Measurements from ENCODE around the gene PTPRZ1.

The PTPRZ1 gene

DNA sequence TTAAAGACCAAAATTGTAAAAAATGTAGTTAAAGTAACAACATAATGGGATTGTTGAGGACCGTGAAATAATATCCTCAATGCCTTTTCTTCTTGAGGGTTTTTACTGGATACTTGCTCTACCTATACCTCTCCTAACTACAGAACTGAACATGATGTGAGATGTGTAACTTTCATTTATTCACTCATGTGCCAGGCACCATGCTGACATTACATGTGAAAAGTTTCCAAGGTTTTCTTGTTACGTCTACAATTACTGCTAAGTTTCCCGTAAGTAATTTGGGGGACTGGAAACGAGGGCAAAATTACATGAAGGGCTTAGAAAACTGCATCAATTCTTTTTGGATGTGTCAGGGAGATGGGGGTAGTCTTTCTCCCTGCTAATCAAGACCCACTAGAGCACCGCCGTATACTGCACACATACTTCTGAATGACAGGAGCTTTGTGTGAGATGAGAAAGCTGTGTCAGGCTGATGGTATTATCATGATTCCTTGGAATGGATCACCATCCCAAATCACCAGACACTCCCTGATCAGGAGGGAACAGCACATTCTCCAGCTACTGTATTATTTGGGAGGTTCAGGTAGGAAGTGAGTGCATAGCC is 41.8 kb downstream of the PTPRZ1 start:
- TF ChIP-seq GATA2 (IDR thresholded peaks at IDR 0.05; ENCODE audit: low read depth, low read length) = no peak
- TF ChIP-seq GATA3 (IDR thresholded peaks at IDR 0.05; ENCODE audit: low read depth, low read length) = no peak

DNA sequence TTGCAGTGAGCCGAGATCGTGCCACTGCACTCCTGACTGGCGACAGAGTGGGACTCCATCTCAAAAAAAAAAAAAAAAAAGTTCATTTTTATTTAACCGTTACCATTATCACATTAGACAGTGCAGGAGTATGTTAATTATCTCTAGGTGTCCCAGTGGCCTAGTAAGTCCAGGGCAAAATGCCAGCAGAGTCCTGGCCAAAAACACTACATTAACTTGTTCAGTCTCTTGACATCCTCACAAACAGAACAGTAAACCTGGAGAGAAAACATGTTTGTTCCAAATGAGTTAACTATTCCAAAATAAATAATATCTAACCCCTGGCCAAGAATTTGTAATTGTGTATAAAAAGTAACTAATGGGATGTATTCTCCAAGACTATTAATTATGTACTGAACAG is 43.2 kb downstream of the PTPRZ1 start:
- TF ChIP-seq GATA2 (IDR thresholded peaks at IDR 0.05; ENCODE audit: low read depth, low read length) (no peak), GATA3 (IDR thresholded peaks at IDR 0.05; ENCODE audit: low read depth, low read length) (no peak)

GRCh38 chr7:121919986-121920385 is 47.0 kb downstream of the PTPRZ1 start:
- TF ChIP-seq GATA3 (IDR thresholded peaks at IDR 0.05; ENCODE audit: low read depth, low read length) (no peak), GATA2 (IDR thresholded peaks at IDR 0.05; ENCODE audit: low read depth, low read length) (no peak)

GRCh38 chr7:121924269-121925186 is 51.6 kb downstream of the PTPRZ1 start:
- TF ChIP-seq GATA2 (IDR thresholded peaks at IDR 0.05; ENCODE audit: low read depth, low read length) (no peak), GATA3 (IDR thresholded peaks at IDR 0.05; ENCODE audit: low read depth, low read length) (no peak)

DNA sequence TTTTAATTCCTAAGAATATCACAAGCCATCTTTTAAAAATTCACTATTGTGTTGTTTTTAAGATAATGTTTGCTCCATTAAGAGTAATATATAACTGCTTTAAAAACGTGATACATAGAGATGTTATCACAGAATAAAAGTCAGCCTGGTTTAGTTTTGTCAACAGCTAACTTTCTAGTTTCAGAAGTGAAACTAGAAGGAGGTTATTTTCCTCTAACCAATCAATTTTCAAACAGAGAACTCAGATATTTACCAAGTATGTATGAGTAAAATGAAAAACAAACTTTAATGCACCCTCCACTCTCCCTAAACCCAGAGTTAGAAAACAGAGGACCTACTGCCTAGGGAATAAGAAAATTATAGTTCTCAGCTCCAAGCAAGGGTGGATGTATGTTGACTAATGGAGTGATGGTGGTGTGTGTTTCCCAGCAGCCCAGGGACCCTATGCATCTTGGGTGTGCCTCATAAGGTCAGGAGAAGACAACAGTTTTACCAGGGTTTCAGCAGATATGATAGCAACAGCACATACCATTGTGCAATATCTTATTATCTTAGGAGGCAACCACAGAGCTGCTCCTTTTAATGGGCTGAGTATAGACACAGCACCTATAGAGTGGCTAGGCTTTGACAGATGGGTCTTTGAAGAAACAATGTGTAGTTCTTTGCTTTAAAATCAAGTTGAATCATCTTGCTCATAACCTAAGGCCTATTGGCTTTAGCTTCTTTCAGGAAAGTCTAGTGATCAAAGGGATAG is 58.4 kb downstream of the PTPRZ1 start:
- TF ChIP-seq GATA3 (IDR thresholded peaks at IDR 0.05; ENCODE audit: low read depth, low read length) (no peak), GATA2 (IDR thresholded peaks at IDR 0.05; ENCODE audit: low read depth, low read length) (no peak)

DNA sequence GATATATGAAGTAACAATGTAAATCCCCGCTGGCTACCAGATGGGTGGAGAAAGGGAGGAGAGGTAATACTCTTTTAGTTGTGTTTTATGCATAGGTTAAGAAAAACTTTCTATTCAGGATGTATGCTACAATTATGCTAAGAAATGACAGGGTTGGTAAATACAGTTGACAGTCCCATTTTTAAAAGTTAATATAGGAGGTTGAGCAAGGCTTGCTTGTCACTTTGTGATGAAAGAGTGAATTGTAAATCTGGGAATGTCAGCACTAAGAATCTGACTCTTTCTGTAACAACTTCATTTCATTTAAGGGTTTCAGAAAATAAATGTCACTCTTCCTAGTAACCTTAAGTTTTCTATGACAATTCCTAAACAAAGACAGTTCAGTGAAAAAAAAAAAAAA is 59.8 kb downstream of the PTPRZ1 start:
- TF ChIP-seq GATA3 (IDR thresholded peaks at IDR 0.05; ENCODE audit: low read depth, low read length) = no peak
- no peak for TF ChIP-seq GATA2 (IDR thresholded peaks at IDR 0.05; ENCODE audit: low read depth, low read length)

- TF ChIP-seq GATA3 (IDR thresholded peaks at IDR 0.05; ENCODE audit: low read depth, low read length) (no peak), GATA2 (IDR thresholded peaks at IDR 0.05; ENCODE audit: low read depth, low read length) (no peak)
Measured at GRCh38 chr7:121936951-121937623, 64.1 kb downstream of the PTPRZ1 start.

GRCh38 chr7:121938429-121938996 is 65.6 kb downstream of the PTPRZ1 start:
- TF ChIP-seq GATA3 (IDR thresholded peaks at IDR 0.05; ENCODE audit: low read depth, low read length) = no peak
- TF ChIP-seq GATA2 (IDR thresholded peaks at IDR 0.05; ENCODE audit: low read depth, low read length) = no peak

- TF ChIP-seq GATA2 (IDR thresholded peaks at IDR 0.05; ENCODE audit: low read depth, low read length) (no peak), GATA3 (IDR thresholded peaks at IDR 0.05; ENCODE audit: low read depth, low read length) (no peak)
Measured at GRCh38 chr7:121940918-121941317, 68.0 kb downstream of the PTPRZ1 start.

DNA sequence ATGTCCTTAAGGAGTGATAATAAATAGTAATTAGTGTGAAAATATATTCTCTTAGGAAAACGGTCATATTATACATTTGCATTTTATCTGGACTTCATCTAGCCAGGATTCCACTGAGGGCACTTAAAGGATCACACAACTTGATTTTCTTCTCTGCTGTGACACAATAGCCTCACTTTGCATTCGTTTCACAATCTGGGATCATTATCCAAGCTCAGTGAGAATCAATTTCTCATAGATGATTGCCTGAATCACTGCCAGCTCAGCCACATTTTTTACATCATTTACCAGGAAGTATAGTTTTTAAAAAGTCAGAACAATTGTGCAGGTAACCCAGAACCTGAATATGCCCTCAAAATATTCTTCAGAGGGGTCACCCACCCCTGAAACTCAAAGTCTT is 68.9 kb downstream of the PTPRZ1 start:
- no peak for TF ChIP-seq GATA3 (IDR thresholded peaks at IDR 0.05; ENCODE audit: low read depth, low read length)

- TF ChIP-seq GATA2 (IDR thresholded peaks at IDR 0.05; ENCODE audit: low read depth, low read length) (no peak), GATA3 (IDR thresholded peaks at IDR 0.05; ENCODE audit: low read depth, low read length) (no peak)
Measured at GRCh38 chr7:121945066-121945465, 72.1 kb downstream of the PTPRZ1 start.

DNA sequence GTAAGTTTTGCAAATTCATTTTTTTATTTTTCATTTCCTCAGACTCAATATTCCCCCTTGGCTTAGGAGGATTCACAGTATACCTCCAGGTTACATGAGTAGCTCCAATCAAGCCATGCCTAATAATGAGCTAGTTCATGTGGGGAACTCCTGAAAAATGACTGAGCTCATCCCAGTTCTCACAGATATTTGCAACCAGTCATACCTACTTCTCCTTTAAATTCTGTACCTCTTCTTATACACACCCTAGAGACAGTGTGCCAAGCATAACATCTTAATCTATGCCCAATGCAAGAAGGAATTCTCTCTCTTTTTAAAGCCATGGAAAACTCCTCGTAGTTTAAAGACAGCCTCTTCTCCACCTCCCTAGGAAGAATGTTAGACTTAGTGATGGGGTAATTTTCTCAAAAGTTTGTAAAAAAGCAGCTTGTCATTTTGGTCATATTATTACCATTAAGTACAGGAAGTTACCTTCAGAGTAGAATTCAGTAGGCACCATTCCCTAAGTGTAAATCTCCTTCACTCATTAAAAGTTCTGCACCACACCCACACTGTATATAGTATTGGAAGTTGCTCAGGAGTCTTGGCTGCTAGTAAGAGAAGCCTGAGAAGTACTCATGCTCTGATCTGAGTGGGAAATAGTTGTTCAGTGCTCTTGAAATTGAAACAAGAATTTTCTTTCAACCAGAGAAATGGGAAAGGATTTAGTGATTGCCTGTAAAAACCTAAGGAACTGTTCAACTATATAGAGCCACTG is 72.7 kb downstream of the PTPRZ1 start:
- TF ChIP-seq GATA3 (IDR thresholded peaks at IDR 0.05; ENCODE audit: low read depth, low read length) (no peak), GATA2 (IDR thresholded peaks at IDR 0.05; ENCODE audit: low read depth, low read length) (no peak)

DNA sequence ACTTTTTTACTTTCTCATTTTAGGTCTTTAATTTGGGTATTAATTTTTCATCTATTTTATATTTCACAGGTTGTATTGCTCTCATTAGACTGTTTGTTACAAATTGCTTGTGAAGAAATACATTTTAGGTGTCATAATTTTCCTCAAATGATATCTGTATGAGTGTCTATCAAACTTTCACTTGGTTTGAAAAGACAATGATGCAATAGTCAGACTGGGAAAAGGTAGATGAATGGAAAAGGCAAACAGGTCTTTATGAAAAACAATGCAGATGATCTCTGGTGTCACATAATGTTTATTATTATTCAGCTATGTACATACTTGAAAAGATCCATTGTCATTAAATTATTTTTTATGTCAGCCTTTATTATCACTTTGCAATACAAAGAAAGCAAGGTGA is 80.2 kb downstream of the PTPRZ1 start:
- no peak for TF ChIP-seq GATA3 (IDR thresholded peaks at IDR 0.05; ENCODE audit: low read depth, low read length)
- no peak for TF ChIP-seq GATA2 (IDR thresholded peaks at IDR 0.05; ENCODE audit: low read depth, low read length)
